ENCODE measurements around the gene L3MBTL4.

The L3MBTL4 gene

DNA sequence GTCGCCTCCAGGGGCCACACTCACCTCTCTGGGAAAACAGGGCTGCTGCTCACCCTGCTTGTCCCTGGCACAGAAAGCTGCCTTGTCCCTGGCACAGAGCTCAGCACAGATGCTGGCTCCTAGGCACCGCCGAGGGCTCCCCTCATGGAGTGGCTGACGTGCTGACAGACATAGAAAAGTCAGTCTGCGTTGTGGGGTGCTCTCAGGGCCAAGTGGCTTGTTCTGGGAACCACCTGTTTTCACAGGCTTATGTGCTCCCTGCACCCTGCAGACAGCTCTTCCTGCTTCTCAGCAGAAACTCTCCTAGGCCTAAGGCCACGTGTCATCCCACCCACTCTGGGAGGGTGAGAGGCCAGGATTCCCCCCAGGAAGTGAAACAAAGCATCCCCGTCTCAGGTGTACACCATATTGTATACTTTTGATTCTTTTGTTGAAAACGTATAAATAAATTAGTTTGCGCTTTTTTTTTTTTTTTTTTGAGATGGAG lies 434.7 kb downstream of the L3MBTL4 start:
- DNase-seq = no peak

DNA sequence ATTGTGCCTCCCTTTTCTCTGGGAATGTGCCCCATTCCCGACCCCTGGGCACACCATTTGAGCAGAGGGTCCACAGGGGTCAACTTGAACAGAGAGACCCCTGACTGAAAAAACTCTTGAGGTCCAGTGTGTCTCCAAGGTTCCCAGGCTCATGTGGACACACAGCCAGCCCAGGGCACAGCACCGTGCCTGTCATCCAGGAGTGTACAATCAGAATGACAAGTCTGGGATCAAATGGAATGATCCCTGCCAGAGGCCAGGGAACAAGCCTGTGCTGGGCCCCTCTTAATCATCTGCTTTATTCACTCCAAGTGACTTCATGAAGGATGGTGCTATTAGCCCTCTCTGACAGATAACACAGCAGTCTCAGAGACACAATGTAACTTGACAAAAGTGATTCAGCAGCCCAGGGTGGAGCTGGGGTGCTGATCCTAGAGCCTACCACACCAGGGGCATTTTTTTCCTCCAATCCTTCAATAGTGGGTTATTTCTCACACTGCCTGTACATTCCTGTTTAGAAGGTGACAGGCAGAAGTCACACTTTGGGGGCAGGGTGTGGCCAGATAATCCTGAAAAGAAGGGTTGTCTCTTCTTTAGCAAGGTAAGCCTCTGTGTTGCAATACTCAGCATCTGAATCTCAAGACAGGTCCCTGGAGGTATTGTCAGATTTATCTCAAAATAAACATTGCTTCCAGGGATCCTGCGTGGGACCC lies 435.4 kb downstream of the L3MBTL4 start:
- DNase-seq = no peak

DNA sequence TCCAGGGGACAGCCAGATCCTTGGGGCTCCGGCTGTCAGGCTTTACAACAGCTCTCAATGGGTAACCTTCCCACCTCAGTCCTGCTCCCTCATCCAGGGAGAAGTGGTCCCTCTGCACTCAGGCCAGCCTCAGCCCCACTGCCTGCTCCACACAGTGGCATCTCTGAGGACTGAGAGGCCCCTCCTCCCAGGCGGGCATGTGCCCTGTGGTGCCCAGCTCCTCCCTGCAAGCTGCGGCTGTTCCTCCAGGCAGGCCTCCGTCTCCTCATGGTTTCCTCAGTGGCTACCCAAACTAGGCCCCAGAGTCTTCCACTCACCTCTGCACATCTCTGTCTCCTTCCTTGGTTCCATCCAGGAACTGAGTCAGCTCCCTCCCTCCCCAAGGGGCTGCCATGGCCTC lies 437.7 kb downstream of the L3MBTL4 start:
- DNase-seq = no peak

- no peak for DNase-seq
Observed at GRCh38 chr18:5975111-5976002, 439.4 kb downstream of the L3MBTL4 start.

GRCh38 chr18:5974696-5975095 lies 440.0 kb downstream of the L3MBTL4 start:
- DNase-seq = no peak

GRCh38 chr18:5973099-5973498 lies 441.6 kb downstream of the L3MBTL4 start:
- no peak for DNase-seq

DNA sequence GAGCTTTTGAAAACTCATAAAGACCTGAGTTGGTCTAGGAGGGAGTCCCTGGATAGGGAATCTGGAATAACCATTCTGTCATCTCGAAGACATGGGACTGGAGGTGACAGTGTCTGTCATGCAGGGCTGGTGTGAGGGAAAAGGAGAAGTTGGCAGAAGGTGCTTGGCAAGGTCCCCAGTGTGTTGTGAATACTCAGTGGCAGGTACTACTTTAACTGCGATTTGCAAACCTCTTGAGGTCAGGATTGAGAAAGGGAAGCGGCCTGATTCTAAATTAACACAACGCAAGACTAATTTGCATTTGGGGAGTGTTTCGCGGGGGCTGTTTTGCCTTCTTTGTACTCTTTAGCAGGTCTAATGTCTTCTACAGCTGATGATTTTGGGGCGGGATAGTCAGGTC lies 442.4 kb downstream of the L3MBTL4 start:
- DNase-seq = no peak

DNA sequence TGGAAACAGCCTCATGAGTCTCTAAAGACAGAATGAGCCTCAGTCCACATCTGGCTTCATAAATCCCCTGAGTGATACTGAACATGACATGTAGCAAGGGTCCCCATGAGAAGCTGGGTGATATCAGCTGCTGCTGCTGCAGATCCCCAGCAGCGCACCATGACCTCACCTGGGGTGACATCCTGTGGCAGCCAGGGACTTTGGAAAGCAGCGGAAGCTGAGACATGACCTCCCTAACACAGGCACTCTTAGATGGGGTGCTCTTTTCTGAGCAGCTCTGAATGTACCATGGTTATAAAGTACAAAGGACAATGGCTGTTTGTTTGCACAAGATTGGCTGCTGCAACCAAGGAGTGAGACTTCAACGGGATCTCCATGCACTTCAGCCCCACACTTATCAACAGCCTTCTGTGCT lies 444.7 kb downstream of the L3MBTL4 start:
- DNase-seq = no peak

DNA sequence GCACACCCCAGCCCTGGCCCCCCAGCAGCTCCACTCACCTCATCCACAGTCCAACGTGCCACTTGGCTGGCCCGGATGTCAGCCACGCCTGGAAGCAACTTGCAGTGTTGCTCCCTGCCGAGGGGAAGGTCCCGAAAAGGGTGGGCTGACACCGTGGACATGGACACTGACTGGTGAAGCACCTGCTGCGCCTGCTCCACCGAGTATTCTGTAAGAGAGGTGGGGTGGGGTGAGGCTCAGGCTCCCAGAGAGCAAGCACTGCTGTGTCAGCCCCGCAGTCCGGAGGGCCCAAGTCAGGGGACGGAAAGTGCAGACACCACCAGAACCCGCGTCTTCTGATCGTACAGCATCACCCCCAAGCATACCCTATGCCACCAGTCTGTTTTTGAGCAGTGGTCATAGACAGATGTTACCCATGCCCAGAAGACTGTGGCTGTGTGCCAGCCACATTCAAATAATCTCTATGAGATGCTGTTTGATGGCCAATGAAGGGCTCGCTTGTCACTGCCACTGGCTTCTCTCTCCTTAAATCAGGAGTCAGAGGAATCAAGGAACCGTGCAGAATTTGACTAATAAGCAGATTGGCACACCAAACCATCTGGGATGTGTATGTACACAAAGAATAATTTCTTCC lies 445.2 kb downstream of the L3MBTL4 start:
- no peak for DNase-seq

- no peak for DNase-seq
Observed at GRCh38 chr18:5967666-5968065, 447.0 kb downstream of the L3MBTL4 start.

- DNase-seq = no peak
Observed at GRCh38 chr18:5967007-5967406, 447.7 kb downstream of the L3MBTL4 start.

GRCh38 chr18:5966514-5966913 lies 448.2 kb downstream of the L3MBTL4 start:
- DNase-seq = no peak

DNA sequence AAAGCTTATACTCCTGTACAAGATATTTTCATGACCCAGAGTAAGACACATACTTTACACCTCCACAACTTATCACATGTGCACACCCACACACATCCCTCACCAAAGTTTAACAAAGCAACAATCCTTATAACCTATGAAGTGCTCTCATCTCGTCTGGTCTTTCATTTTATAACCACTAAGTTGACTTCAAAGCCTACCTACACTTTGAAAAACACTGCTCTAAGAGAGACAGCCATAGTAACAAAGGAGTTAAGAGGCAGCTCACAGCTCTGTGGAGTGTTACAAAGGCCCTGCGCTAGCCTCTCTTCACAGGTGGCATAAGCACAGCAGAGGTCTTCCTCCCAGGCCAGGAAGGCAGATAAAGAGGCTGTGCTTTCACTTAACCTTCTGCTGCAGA lies 449.7 kb downstream of the L3MBTL4 start:
- no peak for DNase-seq

DNA sequence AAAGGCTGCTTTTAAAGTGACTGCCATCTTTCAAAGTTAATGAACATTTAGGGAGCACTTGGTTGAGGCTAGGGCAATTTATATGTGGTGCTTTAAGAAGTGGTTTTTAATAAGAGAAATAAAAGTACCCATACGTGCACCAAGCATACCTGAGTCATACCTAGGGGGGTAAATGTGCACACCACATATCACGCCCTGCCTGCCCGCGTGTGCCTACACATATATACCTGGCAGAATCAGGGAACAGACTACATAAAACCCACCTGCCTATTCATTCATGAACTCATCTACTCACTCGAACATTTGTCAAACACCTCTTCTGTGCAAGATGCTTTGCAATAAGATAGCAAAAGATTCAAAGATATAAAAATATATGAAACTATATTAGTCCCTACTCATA lies 450.1 kb downstream of the L3MBTL4 start:
- no peak for DNase-seq

GRCh38 chr18:5964108-5964507 lies 450.6 kb downstream of the L3MBTL4 start:
- DNase-seq = no peak

GRCh38 chr18:5963267-5963666 lies 451.4 kb downstream of the L3MBTL4 start:
- no peak for DNase-seq

DNA sequence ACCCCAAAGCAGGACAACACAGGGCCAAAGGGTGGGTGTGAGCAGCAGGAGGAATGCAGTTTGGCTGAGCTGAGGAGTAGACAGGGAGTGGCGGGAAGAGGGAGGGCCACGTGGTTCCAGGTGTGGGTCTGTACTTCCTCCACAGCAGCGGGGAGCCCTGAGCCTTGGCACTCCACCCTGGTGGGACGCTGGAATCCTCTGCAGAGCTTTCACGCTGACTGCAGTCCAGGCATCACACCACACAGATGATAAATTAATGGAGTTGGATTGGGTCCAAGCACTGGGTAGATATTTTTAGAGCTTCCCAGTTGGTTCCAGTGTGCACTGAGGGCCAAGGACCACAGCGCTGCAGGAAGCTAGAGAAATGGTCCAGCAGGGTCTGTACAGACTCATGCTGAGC lies 452.3 kb downstream of the L3MBTL4 start:
- DNase-seq = no peak

- DNase-seq = no peak
Observed at GRCh38 chr18:5961828-5962150, 452.9 kb downstream of the L3MBTL4 start.

DNA sequence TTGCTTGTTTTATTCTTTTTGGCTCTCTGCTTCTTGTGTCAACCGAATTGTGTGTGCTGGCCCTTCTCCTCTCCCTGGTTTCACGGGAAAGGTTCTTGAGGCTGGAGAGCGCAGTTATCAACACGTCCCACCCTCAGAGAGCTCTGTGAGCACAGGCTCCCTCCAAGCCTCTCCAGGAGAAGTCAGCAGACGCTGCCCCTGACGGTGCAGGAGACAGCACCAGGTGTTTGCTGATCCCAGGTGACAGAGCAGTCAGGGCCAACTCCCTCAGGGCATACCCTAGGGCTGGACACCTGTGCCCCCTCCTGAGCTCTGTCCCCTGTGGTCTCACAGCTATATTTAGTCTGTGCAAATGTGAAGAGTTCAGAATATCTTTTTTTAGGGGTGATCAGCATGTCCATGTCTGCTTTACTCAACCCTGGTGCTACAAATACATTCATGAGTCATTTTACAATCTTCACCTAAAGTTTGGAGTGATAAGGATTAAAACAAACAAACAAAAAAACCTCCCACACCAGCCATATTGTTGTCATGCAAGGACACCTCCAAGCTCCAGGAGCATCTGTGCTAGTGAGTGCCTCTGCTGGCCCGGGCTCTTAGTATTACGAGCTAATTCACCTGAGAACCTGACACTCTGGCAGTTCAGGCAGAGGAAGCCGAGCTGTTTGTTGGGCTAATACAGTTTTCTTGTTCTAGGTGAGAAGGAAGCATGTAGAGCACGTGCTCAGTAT lies 453.4 kb downstream of the L3MBTL4 start:
- no peak for DNase-seq

DNA sequence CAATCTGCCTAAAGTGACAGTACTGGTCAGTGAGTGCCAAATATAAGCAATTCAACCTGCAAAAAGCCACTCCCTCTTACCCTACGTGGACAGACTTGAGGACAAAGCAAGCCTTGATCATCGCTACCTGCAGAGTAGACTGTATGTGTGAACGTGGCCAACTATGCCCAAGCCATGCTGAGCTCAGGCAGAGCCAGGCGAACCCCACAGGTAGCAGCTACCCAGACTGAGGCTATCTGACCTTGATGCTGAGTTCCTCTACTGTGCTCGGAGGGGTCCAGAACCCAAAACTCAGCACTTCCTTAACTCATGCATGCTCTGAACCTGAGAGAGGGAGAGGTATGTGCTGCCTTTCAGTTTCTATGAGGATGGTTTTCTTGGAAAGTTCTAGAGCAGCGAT lies 455.9 kb downstream of the L3MBTL4 start:
- DNase-seq = no peak

- DNase-seq = no peak
Observed at GRCh38 chr18:5955861-5956260, 458.9 kb downstream of the L3MBTL4 start.

GRCh38 chr18:5951515-5952091 lies 463.1 kb downstream of the L3MBTL4 start:
- no peak for DNase-seq

- DNase-seq = no peak
Observed at GRCh38 chr18:5948781-5949180, 465.9 kb downstream of the L3MBTL4 start.

All from CD4-positive, alpha-beta T cell treated with Interleukin-1 beta for 1 hour (primary cell).